Measurements from ENCODE around the gene GABBR2.
"Not testable (repeated sequence)": the region's sequence is repeated elsewhere in the genome, so short reads cannot be mapped to it uniquely, and the experiment has no call there.

Gene GABBR2

DNA sequence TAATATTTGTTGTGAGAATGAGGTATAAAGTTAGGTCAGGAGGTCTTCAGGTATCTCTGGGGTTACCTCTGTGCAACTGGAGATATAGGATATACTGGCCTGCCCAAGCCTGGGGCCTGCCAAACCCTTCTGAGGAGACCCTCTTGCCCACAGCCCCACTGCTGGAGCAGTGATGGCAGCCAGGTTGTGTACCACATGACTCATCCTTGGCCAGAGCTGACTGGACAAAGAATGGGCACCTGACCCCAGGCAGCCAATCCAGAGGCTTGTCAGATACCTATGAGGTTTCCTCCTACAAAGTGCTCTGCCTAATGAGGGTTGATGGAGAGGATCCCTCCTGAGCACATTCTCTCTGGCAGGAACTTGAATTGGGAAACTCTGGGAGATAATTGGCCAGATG, 397.2 kb downstream of the GABBR2 start:
- DNase-seq: no peak

DNA sequence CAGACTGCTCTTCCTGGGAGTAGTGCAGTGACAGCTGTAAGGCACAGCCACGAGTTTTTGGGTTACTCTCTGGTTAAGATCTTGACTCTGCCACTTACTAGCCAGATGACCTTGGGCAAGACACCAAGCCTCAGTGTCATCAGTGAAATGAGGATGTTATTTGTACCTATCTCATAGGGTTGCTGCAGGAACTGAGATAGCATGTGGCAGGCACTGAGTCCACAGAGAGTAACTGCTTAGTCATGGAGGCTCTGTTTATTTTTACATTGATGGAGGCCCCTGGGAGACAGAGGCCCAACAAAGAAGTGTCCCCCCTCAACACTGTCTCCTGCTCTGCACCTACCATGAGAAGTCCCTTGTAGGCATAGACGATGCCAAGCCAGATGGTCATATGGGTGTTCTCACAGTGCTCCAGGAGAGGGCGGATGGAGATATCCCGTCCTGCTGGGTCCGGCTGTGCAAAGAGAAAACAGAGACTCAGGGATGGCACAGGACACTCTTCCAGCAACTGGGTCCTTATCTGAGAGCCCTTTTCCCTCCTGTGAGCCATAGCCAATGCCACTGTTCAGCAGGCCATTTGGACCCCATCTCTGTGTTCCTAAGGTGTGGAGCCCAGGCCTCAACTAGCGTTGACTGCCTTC, 397.9 kb downstream of the GABBR2 start:
- DNase-seq: no peak

DNA sequence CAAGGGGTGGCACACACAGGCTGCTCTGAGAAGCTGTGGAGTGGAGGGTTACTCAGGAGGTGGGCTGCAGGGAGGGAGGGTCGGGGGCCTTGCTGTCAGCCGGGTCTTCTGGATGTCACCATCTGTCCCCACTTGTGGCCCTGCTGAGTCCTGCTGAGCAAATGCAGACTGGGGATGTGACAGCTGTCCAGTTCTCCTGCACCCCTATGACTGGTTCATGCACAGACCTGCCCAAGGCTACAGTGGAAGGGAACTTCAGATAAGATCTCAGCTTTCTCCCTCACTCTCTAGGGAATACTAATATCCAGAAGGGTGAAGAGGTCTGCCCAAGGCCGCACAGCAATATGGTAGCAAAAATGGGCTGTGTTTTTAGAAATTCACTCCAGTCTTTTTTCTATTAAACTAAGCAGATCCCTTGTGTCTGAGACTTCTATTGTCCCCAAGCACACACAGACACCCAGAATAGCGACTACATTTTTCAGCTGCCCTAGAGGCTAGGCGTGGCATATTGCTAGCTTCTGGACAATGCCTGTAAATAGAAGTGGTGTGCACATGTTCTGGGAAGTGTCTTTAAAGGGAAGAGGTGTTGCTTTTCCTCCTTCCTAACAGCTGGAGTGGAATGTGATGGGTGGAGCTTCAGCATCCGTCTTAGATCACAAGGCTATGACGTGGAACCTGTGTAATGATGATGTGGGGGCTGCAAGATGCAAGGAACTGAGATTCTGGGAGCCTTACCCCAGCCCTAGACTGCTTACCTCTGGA, 402.2 kb downstream of the GABBR2 start:
- no peak for DNase-seq

DNA sequence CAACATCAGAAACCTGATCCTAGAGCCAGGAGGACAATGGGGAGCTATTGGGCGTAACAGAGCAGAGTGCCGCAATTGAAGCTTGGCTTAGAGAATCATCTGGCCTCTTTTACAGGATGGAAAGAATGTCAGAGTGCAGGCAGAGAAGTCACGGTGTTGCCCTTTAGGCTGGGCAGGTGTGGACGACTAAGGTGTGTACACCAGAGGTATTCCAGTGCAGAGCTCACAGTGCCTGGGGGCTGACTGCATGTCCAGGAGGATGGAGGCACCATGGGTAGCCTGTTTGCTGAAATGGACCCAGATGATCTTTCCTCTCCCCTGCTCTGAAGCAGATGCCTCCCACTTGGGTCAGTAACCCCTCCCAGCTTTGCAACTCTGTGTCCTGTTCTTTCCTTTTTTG, 404.4 kb downstream of the GABBR2 start:
- no peak for DNase-seq

DNA sequence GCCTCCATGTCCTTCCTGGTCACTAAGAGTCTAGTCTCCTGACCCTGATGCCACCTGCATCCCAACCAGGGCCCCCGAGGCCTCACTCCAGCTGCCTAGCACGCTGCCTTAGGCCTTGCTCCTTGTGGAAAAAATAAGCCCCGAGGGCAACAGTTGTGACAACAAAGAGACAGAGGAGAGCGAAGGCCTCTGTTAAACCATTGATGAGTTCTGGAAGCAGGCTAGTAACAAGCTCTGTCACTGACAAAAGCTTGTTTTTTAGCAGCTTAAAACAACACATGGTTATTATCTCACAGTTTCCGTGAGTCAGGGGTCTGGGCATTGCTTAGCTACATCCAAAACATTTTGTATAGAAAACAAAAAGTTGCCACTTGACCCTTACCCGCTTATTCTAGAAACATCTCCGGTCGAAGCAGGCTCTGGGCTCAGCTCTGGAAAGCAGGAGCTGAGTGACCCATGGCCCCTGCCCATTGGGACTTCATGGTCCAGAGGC, 405.1 kb downstream of the GABBR2 start:
- DNase-seq: no peak

DNA sequence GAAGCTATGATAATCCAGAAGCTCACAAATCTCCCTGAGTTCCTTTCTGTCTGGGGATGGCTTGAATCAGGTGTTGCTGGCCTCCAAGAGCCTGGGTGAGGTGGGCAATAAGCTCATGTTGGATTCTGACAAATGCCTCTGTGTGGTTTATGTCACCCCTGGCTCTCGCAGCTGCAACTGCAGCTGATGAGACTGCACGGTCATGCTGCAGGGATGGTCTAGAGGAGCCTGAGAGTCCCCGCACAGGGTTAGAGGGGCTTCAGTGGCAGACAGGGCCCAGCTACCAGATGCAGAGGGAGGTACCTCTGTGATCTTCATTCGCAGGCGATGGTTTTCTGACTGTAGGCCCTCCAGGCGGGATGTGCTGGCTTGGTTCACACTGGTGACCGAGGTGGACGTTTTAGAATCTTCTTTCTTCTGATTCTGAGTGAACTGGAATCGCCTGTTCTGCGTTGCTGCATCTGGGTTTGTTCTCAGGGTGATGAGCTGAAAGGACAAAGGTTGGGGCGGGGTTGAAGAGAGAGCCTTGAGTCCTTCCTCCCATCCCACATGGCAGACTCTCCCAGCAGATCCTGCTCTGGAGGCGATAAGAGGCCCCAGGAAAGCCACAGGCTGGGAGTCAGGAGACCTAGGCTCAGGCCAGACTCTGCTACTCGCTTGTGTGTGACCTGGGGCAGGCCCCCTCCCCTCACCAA, 405.6 kb downstream of the GABBR2 start:
- DNase-seq: no peak

DNA sequence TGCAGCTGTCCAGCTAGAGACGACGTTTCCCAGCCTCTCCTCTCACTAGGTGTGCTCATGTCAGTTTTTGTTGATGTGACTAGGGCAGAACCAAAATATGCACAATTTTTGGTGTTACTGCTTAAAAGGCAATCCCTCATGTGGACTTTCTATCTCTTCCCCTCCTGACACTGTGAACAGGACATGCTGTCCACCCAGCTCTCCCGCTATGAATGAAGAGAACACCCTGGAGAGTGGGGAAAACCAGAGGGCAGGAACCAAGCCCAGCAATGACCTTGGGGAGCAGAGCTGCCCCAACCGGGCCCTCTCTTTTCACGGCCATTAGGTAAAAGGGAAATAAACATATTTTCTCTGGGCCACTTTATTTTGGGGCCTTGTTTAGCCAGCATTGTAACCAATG, 406.6 kb downstream of the GABBR2 start:
- no peak for DNase-seq

DNA sequence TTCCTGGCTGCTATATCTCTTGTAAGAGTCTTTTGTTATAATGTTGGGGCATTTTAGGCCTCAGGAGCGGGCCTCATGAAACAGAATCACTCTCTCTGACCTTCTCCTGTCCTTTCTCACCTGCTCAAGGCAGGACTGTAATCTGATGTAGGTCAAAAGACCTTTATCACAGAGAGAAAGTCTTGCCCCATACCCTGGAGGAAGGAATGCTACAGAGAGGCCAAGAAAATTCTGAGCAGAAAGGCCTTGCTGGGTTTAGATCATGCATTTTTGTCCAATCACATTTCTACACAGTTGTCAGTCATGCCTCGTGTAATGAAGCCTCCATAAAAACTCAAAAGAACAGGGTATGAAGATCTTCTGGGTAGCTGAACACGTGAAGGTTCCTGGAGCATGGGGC, 408.1 kb downstream of the GABBR2 start:
- no peak for DNase-seq

DNA sequence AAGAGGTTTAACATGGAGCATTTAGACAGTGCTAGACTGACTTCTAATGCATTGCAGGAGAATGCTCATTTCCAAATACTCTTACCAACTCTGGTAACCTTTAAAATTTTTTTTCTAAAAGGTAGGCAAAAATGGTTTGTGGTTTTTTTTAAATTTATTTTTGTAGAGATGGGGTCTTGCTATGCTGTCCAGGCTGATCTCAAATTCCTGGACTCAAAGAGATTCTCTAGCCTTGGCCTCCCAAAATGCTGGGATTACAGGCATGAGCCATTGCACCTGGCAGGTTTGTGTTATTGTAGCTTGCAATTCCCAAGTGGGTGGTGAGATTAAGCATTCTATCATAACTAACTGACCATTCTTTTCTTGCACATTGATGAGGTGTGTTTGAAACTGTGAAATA, 410.3 kb downstream of the GABBR2 start:
- DNase-seq: no peak

DNA sequence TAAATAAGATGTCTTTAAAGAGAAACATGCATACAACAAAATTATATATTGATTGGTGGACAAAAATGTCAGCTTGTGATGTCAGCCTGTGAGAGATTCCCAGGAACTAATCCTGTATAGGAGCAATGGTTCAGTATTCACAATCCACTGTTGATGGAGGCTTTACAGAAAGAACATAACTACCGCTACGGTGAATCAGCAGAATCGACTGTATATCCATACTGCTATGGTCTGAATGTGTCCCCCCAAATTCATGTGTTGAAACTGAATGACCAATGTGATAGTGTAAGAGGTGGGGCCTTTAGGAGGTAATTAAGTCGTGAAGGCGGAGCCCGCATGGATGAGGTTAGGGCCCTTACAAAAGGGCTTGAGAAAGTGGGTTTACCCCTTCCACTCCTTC, 412.9 kb downstream of the GABBR2 start:
- DNase-seq: no peak

DNA sequence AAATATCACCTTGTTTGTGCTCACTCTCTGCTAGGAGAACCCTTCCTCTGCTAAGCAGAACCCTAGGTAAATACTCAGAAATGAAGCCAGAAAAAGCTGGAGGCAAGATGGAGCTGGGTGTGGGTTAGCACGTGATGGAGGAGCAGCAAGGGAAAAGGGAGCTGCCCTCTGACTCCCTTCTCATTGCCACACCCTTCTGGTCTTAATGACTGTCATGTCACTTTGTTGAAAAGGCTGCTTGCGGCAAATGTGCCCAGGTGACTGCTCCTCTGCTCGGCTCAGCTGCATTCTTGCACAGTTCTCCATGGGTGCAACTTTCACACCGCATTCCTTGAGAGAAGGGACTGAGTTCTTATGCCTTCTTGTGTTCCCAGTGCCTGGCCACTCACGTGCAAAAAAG, 416.9 kb downstream of the GABBR2 start:
- DNase-seq: no peak

DNA sequence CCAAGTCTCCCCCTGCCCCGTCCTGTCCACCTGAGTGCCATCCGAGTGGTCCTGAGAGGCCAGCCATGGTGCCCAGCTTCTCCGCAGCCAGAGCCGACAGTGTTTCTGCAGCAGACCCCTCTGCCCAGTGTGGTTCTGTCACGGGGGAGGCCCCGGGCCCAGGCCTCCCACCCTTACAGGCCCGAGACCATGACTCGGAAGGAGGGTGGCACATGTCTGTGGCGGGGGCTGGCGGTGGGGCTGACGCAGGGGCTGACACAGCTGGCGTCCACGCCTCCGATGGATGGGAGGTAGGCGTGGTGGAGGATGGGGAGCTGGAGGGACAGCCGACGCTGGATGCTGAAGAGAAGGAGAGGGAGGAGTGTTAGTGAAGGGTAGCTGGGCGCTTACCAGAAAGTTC, 418.3 kb downstream of the GABBR2 start:
- DNase-seq: no peak

DNA sequence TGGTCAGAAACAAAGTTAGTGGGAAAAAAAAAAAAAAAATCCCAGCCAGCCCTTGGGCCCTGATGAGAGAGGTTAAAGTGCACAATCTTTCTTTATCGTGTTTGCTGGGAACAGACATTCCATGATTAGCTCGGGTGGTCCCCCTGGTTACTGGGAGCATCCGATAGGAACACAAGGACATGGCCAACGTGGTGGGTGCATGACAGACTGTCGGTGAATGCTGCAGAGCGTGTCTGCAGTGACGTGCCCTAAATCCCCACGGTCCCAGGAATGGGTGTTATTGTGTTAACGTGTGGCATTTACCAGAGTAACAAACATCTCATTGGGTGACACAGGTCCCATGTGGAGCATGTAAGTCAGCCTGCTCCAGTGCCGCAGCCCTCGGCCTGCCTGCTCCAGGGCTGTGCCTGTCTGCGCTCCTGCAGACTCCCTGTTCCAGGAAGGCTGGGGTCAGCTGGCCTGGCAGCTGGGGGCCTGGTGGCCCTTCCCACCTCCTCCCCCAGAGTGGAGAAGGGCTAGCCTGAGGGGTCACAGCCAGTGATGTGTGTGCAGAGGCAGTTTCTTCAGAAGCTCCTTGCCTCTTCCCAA, 419.0 kb downstream of the GABBR2 start:
- DNase-seq: no peak

DNA sequence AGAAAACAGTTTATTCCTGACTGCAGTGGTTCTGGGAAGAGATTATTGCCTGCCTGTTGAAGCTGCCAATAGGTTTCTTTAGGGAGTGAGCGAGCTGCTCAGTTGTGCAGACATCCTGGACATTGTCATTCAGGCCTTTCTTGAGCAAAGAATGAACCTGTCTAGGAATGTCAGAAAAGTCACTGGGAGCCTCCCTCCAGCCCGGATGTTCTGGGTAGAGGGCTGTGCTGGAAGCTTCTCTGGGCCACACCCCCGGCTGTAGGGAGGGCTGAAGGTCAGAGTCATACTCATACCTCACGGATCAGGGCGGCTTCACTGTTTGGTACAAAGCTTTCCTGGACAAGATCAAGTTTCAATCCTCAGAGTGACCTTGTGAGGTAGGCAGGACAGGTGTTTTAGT, 419.9 kb downstream of the GABBR2 start:
- no peak for DNase-seq

DNA sequence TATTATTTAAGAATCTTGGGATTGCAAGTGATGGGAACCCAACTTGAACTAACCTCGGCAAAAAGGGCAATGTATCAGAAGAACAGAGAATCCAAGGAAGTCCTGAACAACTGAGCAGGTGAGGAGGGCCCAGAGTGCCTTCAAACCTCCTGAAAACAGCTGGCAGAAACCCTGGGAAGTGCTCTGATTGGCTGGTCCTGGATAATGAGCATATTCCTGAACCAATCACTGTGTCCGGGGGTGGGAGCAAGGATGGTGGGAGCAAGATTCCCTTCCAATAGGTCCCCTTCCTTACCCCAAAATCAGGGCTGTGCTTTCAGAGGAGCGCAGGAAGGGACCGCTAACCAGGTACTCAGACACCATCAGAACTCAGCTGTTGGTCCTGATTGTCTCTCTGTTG, 421.4 kb downstream of the GABBR2 start:
- no peak for DNase-seq

DNA sequence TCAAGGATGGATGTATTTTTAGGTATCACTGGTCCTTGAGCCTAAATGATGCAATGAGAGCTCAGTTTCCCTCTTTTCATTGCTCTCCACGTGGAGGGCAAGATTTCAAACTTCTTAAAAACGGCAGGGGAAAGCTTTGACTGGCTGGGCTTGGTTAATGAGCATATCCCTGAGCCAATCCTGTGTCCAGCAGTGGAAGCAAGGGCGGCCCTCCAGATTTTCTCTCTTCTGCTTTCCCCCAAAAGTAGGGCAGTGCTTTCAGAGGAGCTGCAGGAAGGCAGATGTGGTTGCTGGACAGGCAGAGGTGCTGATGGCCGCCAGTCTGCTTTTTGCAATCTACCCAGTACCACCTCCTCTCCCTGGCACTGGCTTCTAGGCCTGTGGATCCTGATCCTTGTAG, 423.3 kb downstream of the GABBR2 start:
- no peak for DNase-seq

DNA sequence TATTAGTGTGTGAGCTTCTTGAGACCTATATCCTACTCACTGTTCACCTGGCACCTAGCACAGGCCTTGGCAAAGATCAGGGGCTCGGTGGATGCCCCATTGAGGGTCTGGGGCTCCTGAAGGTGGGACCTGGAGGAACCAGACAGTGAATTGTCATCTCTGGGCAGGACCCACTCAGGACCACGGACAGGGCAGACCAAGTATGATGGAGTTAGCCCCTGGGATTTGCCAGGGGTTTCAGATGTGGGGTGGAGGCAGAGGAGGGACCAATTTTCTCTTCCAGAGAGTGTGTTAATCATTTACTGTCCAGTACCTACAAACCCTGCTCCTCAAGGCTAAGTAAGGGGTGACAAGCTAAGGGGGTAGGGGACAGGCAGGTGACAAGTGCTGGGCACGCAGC, 424.0 kb downstream of the GABBR2 start:
- no peak for DNase-seq

DNA sequence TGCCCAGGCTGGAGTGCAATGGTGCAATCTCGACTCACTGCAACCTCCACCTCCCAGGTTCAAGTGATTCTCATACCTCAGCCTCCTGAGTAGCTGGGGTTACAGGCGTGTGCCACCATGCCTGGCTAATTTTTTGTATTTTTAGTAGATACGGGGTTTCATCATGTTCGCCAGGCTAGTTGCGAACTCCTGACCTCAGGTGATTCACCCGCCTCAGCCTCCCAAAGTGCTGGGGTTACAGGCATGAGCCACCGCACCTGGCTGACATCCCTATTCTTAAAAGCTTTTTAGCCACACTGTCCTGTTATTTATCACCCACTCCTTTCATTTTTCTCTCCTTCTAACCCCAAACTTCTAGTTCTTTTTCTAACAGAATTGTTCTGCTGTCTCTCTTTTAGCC, 425.6 kb downstream of the GABBR2 start:
- DNase-seq: not testable (repeated sequence)

DNA sequence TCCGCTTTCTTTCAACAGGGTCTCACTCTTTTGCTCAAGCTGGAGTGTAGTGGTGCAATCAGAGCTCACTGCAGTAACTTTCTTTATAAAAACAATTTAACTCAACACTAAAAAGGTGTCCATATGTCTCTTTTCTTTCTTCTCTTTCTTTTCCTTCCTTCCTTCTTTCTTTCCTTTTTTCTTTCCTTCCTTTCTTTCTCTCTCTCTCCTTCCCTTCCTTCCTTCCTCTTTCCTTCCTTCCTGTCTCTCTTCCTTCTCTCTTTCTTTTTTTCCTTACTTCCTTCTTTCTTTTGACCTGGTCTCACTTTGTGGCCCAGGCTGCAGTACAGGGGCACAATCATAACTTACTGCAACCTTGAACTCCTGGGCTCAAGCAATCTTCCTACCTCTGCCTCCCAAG, 427.5 kb downstream of the GABBR2 start:
- DNase-seq: no peak

DNA sequence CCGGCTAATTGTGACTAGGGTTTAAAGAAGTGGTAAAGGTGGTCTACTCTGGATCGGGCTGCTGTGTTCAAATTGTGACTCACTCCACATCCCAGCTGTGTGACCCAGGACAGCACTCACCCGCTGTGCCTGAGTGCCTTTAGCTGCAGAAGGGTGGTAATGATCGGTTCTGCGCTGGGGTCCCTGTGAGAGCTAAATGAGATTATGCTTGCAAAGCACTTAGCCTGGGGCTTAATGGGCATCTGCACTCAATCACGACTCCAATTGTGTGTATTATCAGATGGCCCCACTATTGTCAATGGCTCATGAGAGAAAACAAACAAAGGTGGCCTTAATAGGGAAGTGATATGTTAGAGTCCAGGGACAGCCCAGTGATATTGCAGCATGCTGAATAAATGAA, 428.2 kb downstream of the GABBR2 start:
- peak; percentile 95 for DNase-seq

DNA sequence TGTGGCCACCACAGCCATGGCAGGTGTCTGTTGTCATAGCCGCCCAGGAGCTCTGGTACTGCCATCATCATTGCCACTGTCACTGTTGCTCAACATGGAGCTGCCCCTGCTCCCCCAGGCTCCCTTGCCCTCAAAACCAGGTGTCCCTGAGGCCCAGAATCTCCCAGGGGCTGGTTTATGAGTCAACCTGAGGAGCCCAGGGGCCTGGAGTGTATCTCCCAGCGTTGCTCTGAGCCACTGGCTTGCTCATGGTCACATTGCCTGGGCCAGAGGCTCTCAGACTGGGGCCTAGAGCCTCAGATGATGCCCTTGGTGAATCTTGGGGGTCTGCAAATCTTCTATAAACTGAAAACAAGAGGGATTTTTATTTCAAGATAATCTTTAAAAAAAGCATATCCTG, 428.6 kb downstream of the GABBR2 start:
- DNase-seq: no peak

DNA sequence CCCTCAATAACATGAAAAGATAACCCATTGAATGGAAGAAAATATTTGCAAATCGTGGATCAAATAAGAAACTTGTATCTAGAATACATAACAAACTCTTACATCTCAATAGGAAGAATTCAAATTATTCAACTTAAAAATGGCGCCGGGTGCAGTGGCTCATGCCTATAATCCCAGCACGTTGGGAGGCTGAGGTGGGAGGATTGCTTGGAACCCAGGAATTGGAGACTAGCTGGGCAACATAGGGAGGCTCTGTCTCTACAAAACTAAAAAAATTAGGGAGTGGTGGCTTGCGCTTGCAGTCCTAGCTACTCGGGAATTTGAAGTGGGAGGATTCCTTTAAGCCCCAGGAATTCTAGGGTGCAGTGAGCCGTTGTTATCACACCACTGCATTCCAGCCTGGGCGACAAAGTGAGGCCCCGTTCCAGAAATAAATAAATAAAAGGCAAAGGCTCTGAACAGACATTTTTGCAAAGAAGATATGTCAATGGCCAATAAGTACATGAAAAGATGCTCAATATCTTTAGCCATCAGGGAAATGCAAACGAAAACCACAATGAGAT, 431.7 kb downstream of the GABBR2 start:
- no peak for DNase-seq

DNA sequence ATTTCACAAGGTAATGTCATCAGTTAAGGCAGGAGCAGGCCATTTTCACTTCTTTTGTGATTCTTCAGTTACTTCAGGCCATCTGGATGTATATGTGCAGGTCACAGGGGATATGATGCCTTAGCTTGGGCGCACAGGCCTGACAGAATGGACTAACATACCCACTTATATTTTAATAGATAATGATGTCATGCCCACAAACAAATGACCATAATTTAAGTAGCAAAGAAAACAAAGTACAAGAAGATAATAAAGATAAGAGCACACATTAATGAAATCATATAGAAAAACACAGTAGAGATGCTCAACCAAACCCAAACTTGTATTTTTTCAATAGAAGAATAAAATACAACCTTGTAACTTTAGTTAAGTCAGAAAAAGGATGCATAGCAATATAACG, 433.6 kb downstream of the GABBR2 start:
- DNase-seq: no peak

Data from NCI-H1417 treated with DMSO at 0.1 percent for 48 hours (cell line).